AG09319 (cell line): ENCODE data around the gene OTOS.

Experiments
- DNase-seq: peaks from one replicate; pipeline ENCODE4 v3.0.0-alpha.2; 2010; ENCODE audit warnings: low read depth; ENCODE audit errors: extremely low read depth
- CTCF ChIP-seq: IDR thresholded peaks from 2 replicates; pipeline ENCODE4 v1.5.1; 2011; ENCODE audit warnings: low read depth, mild to moderate bottlenecking, inconsistent platforms, low read length, moderate library complexity

OTOS gene

GRCh38 chr2:240182476-240182875 lies 42.0 kb upstream of the OTOS start:
- TF ChIP-seq CTCF, result no peak
- no peak for DNase-seq

- no peak for DNase-seq
- no peak for TF ChIP-seq CTCF
These were observed 41.5 kb upstream of the OTOS start for GRCh38 chr2:240182001-240182400.

GRCh38 chr2:240179941-240180666 lies 39.6 kb upstream of the OTOS start:
- DNase-seq, result no peak
- no peak for TF ChIP-seq CTCF

GRCh38 chr2:240179186-240179815 lies 38.8 kb upstream of the OTOS start:
- no peak for TF ChIP-seq CTCF
- no peak for DNase-seq

- DNase-seq, result no peak
- no peak for TF ChIP-seq CTCF
These were observed 38.1 kb upstream of the OTOS start for GRCh38 chr2:240178564-240178963.

- DNase-seq, result no peak
- TF ChIP-seq CTCF, result no peak
These were observed 34.0 kb upstream of the OTOS start for GRCh38 chr2:240174496-240174895.

GRCh38 chr2:240172071-240172895 lies 31.8 kb upstream of the OTOS start:
- TF ChIP-seq CTCF, result no peak

More at GRCh38 chr2:240172071-240172895, 31.8 kb upstream of the OTOS start:
- DNase-seq, result no peak
